H1 (cell line): ENCODE results near the gene NF1. TPM values are rescaled to one million over a fixed set of nuclear protein-coding genes. Genes with fewer than 3 reads are reported as not detected.
A peak's percentile ranks its signal among the peaks of the same experiment; 100 is the strongest.

ENCODE experiments used
- ASH2L ChIP-seq: fragments of 200-600, 300-600 bp; sonication (generic); IDR thresholded peaks from one replicate; pipeline ENCODE4 v1.7.1; 2017; ENCODE audit warnings: low read length
- EP300 ChIP-seq, 2 experiments: IDR thresholded peaks; 1 replicate in 1 of 2; 2 replicates in 1 of 2; pipeline ENCODE4 v1.6.1; 2011 to 2012; ENCODE audit warnings: low read depth in 2 of 2, low read length in 2 of 2, mild to moderate bottlenecking in 2 of 2, borderline replicate concordance in 1 of 2, inconsistent platforms in 1 of 2, moderate library complexity in 1 of 2
- KDM1A ChIP-seq: fragments of 200-600, 300-600 bp; sonication (generic); IDR thresholded peaks from 2 replicates; pipeline ENCODE4 v1.7.1; 2016; ENCODE audit warnings: mild to moderate bottlenecking, low read length, borderline replicate concordance
- MAX ChIP-seq: IDR thresholded peaks from 2 replicates; pipeline ENCODE4 v1.6.1; 2012; ENCODE audit warnings: inconsistent platforms
- PHF8 ChIP-seq: fragments of 200-600 bp; sonication (generic); conservative IDR thresholded peaks from 2 replicates; pipeline ENCODE4 v1.7.1; 2012; ENCODE audit warnings: low read depth, mild to moderate bottlenecking, inconsistent platforms, low read length, moderate library complexity
- POLR2A ChIP-seq, 2 experiments: IDR thresholded peaks; 1 replicate in 1 of 2; 2 replicates in 1 of 2; pipeline ENCODE4 v1.6.1; 2011; ENCODE audit warnings: low read depth in 2 of 2, low read length in 2 of 2, mild to moderate bottlenecking in 2 of 2; ENCODE audit errors: control extremely low read depth in 1 of 2
- POLR2AphosphoS5 ChIP-seq: IDR thresholded peaks from 2 replicates; pipeline ENCODE4 v1.6.1; 2011; ENCODE audit warnings: low read depth, low read length
- RAD21 ChIP-seq, 2 experiments: IDR thresholded peaks in 1 of 2; conservative IDR thresholded peaks in 1 of 2; 2 replicates each; pipeline ENCODE4 v1.6.1; 2011; ENCODE audit warnings: low read depth in 2 of 2, low read length in 2 of 2, improper control_type of control experiment in 1 of 2, inconsistent platforms in 1 of 2, mild to moderate bottlenecking in 1 of 2, moderate library complexity in 1 of 2
- RBBP5 ChIP-seq: IDR thresholded peaks from 2 replicates; pipeline ENCODE4 v1.7.1; 2012; ENCODE audit warnings: low read depth, mild to moderate bottlenecking, inconsistent platforms, low read length, moderate library complexity, borderline replicate concordance
- RFX5 ChIP-seq: IDR thresholded peaks from 2 replicates; pipeline ENCODE4 v1.6.1; 2011; ENCODE audit warnings: low read depth, low read length, improper control_type of control experiment, borderline replicate concordance
- SAP30 ChIP-seq: fragments of 300-600 bp; sonication (generic); IDR thresholded peaks from 2 replicates; pipeline ENCODE4 v1.7.1; 2012; ENCODE audit warnings: low read length, moderate library complexity, mild to moderate bottlenecking, inconsistent platforms; ENCODE audit not compliant: insufficient read depth, insufficient replicate concordance
- TAF1 ChIP-seq: IDR thresholded peaks from 2 replicates; pipeline ENCODE4 v1.6.1; 2011; ENCODE audit warnings: mild to moderate bottlenecking, low read depth, low read length
- TBP ChIP-seq: IDR thresholded peaks from 2 replicates; pipeline ENCODE4 v1.6.1; 2011; ENCODE audit warnings: low read depth, low read length, improper control_type of control experiment
- TEAD4 ChIP-seq: IDR thresholded peaks from 2 replicates; pipeline ENCODE4 v1.6.1; 2012; ENCODE audit warnings: low read depth, low read length, inconsistent platforms, mixed read lengths
- polyA plus RNA-seq, 7 experiments: library from polyadenylated mRNA; depleted of rRNA in 3 of 7; stranded (reverse) in 5 of 7; unstranded in 2 of 7; fragments of >200 nt in 5 of 7; fragments of 200-250 nt in 2 of 7; gene quantifications; 1 replicate in 5 of 7; 2 replicates in 1 of 7; 4 replicates in 1 of 7; pipeline versions ENCODE4 v1.2.1 to v1.2.3, GENCODE V29; 2011 to 2013; ENCODE audit warnings: missing spikeins in 2 of 7, mixed read lengths in 2 of 7
- total RNA-seq: library from RNA; stranded (reverse); fragmentation: NEBNext Ultra II Directional; extraction: Animal tissue kit (Norgen Biotek cat#: 25700); gene quantifications from 2 replicates; pipeline ENCODE4 v1.2.1, GENCODE V29; 2021

Gene NF1
- total and polyA plus RNA-seq, 2 of the 8 experiments (the other 6 are each of a cell fraction or from before 2014, with no cell fraction given) = 19.3 to 29.6 TPM

- TF ChIP-seq TAF1 (0 out of 2 replicates have a peak, but pooled peaks have one; percentile 40), POLR2AphosphoS5 (0 out of 2 replicates have a peak, but pooled peaks have one; percentile 34), PHF8 (peak; percentile 78), MAX (no peak), KDM1A (peak; percentile 73; the same call in 1 of the 2 replicates), ASH2L (peak; percentile 77), RAD21 (IDR thresholded peaks at IDR 0.05 in 1 of 2, conservative IDR thresholded peaks at IDR 0.05 in 1 of 2; ENCODE audit: low read depth in 2 of 2, low read length in 2 of 2) (no peak), POLR2A (IDR thresholded peaks at IDR 0.05; ENCODE audit: control extremely low read depth in 1 of 2, low read depth in 2 of 2, low read length in 2 of 2) (peak in 1 of 2 experiments; percentile 52; a peak in 1 of 3 replicates), TBP (peak; percentile 23; the same call in 1 of the 2 replicates), TEAD4 (peak; percentile 10; the same call in 1 of the 2 replicates), EP300 (IDR thresholded peaks at IDR 0.05; ENCODE audit: borderline replicate concordance in 1 of 2, low read depth in 2 of 2, low read length in 2 of 2) (peak in 1 of 2 experiments; percentile 23; a peak in 1 of 3 replicates), SAP30 (peak; percentile 58), RFX5 (no peak), RBBP5 (peak; percentile 81; the same call in 1 of the 2 replicates)
Measured at GRCh38 chr17:31095236-31096105, 694 bp downstream of the NF1 start (continued).
